ENCODE data around the gene GDPD5.

DNA sequence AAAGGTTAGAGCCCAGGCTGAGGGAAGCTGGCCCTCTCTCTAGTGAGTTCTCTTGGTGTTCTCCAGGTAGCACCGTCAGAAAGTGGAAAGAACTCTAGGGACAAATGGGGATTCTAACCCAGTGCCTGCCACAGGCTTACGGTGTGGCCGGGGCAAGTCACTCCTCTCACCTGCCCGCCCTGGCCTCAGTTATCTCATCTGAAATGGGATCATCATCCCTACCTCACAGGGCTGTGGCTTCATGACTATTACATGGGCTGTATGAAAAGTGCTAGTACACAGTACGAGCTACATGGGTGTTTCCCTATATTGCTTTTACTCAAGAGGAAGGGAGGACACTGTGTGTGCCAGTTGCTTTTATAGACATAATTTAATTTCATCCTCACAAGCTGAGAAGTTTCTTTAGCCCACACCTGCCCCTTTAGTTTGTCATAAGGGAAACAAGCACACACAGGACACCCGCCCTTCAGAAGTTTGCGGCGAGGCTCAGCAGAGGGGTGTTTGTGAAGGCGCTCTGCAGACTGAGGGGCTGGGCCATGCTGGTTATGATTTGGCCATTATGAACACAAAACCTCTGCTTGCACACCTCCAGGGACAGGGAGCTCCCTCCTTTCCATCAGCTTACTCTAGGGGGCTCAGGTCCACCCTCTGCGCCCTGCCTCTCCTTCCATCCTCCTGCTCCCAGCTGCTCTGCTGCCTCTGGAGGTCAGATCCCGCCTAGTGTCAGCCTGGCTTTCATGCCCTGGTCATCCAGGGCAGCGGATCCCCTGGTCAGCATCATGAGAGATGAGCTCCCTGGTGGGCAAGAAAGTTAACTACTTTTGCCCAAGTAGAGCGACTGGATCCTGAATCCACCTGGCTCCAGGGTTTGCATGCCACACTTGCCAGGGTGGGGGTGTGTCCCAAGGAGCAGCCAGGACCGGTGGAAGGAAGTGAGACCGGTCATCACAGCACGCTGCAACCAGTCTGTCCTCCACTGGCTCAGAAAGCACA lies 93.9 kb downstream of the GDPD5 start:
- TF ChIP-seq, protein P1, sequence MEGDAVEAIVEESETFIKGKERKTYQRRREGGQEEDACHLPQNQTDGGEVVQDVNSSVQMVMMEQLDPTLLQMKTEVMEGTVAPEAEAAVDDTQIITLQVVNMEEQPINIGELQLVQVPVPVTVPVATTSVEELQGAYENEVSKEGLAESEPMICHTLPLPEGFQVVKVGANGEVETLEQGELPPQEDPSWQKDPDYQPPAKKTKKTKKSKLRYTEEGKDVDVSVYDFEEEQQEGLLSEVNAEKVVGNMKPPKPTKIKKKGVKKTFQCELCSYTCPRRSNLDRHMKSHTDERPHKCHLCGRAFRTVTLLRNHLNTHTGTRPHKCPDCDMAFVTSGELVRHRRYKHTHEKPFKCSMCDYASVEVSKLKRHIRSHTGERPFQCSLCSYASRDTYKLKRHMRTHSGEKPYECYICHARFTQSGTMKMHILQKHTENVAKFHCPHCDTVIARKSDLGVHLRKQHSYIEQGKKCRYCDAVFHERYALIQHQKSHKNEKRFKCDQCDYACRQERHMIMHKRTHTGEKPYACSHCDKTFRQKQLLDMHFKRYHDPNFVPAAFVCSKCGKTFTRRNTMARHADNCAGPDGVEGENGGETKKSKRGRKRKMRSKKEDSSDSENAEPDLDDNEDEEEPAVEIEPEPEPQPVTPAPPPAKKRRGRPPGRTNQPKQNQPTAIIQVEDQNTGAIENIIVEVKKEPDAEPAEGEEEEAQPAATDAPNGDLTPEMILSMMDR (IDR thresholded peaks at IDR 0.05) = no peak
- TF ChIP-seq EP300 (IDR thresholded peaks at IDR 0.05) (no peak), POLR2A (IDR thresholded peaks at IDR 0.05) (no peak)

Data from stomach (tissue), 4 donors.